NK-92 treated with Interleukin-12 subunit alpha and Interleukin-12 subunit beta, amount 100 ng/mL, for 24 hours (cell line): ENCODE results near the gene FLT3.

Experiments
- DNase-seq: peaks from one replicate; lab custom pipeline; 2025; lab: John Stamatoyannopoulos, UW

The FLT3 gene

DNA sequence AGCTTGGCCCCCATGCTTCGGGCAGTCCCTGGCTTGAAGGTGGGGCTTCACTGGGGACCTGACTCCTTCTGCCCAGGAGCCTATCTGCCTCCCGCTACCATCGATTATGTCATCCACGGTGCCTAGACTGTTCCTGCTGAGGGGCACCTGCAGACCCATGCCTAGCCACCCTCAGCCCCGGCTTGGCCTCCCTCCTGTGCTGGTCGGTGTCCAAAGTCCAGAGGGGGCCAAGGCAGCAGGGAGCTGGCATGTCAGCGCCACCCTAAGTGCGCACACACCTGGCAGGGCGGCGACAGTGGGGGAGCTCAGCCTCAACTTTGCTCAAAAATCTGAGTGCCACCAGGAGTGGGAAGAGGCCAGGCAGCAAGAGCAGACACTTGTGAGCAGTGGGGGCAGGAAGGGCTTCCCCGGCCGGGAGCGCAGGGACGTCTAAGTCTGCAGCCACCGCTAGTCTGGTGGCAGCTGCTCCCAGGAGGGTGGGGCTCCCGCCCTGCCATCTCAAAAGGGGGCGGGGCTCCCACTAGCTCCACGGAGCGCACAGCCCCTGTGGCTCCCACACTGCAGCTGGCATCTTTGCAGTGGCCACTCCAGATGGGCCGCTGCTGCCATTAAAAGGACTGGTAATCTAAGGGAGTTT lies 98.4 kb downstream of the FLT3 start:
- no peak for DNase-seq

DNA sequence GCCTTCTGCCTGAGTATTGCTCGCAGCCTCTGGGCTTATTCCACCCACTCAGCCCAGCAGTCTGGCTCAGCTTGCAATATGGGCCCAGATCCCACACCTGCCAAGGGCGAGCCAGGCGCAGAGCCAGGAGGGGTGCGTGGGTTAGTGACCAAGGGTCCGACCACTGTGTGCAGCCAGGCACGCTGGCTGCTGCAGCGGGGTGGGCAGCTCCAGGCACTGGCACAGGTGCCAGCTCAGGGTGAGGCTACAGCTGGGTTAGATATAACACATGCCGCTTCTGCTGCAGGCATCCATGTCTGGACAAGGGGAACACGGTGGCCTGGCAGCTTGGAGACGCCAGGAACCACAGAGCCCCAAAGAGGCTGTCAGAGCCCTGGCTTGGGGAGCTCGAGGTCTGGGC lies 99.3 kb downstream of the FLT3 start:
- DNase-seq, result no peak

- no peak for DNase-seq
These were observed 99.8 kb downstream of the FLT3 start for GRCh38 chr13:28000567-28000966.

- no peak for DNase-seq
These were observed 102.4 kb downstream of the FLT3 start for GRCh38 chr13:27997904-27998522.

DNA sequence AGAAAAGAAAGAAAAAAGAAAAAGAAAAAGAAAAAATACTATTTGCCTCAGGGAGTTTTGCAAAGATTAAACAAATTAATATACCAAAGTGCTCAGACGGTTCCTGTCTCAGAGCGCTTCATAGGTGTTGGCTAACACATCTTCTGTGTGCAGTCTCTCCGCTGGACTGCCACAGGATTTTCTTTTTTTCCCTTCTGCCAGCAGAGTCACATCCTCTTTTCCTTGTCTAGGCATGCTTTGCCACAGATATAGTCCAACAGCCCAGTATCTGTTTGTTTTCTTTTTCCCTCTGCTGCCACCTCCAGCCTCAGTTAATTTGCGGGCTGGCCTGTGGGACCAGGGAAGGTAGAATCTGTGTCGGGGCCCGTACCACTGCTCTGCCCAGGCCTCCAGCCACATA lies 108.5 kb downstream of the FLT3 start:
- no peak for DNase-seq

- DNase-seq, result no peak
These were observed 111.9 kb downstream of the FLT3 start, which contains the start of gene URAD for GRCh38 chr13:27988520-27988919. TSS of gene URAD (minus strand) at chr13:27988693. CDS start at chr13:27988637, 56 bp downstream.

- no peak for DNase-seq
These were observed 114.8 kb downstream of the FLT3 start for GRCh38 chr13:27985600-27985999.

GRCh38 chr13:27982361-27982760 lies 118.0 kb downstream of the FLT3 start:
- no peak for DNase-seq

GRCh38 chr13:27981006-27981708 lies 119.2 kb downstream of the FLT3 start:
- no peak for DNase-seq

GRCh38 chr13:27980280-27980998 lies 119.9 kb downstream of the FLT3 start:
- no peak for DNase-seq

GRCh38 chr13:27979765-27980279 lies 120.6 kb downstream of the FLT3 start:
- no peak for DNase-seq

DNA sequence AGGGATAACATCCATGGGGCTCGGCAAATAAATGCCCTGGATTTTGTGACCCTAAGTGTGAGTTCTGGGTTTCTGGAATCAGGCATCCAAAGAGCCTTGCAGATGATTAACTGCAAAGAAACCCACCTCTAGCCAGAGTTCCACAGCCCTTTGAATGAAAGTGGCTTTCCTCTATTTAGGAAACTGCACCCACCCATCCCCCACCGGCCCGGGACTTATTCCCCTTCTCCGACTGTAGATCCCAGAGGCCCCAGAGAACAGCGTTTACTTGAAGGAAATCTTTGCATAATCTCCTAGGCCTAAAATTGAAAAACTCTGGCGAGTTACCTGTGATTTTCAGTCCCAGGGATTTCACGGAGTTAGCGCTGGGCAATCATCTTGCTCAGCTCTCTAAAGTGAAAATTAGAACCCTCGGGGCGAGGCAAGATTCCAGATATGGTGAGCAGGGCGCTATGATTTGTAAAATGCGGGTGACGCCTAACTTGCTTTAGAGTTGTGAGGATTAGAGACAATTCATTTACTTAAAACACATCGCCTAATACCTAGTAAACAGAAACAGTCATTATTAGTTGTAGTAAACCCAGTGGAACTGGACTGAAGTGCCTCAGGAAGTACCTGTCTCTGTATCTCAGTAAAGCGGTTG lies 121.3 kb downstream of the FLT3 start:
- no peak for DNase-seq

- no peak for DNase-seq
These were observed 121.9 kb downstream of the FLT3 start for GRCh38 chr13:27978301-27978968.

- DNase-seq, result no peak
These were observed 122.7 kb downstream of the FLT3 start for GRCh38 chr13:27977476-27978300.

DNA sequence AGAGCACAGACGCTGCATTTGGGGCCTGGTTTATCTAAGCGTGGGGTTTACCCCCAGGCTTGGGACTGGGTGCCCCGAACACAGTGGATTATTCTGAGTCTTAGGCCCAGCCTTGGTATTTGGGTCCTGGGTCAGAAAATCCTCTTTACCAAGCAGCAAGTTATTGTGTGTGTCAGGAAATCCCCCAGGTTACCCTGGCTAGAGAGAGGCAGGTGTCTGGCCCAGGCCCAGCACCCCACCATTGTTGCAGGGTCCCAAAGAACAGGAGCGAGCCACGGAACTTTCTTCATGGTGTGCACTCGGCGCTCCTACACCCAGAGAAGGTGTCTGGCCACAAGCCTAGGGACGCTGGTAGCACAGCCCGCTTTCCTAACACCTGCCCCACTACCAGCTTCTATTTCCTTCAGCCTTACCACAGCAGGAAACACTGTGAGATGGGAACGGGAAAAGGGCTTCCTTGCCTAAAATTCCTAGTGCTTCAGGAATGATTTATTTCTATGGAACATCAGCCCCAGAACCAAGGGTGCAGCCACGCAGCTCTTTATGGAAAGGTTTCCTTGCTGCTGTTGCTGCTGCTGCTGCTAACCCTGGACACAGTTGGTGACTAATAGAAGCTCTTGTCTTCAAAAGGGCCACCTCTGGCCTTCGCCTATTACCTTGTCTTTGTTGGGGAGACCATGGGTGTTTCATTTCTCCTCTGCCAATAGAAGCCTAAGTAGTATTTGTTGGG lies 123.8 kb downstream of the FLT3 start:
- no peak for DNase-seq

- no peak for DNase-seq
These were observed 124.6 kb downstream of the FLT3 start for GRCh38 chr13:27975564-27976361.

DNA sequence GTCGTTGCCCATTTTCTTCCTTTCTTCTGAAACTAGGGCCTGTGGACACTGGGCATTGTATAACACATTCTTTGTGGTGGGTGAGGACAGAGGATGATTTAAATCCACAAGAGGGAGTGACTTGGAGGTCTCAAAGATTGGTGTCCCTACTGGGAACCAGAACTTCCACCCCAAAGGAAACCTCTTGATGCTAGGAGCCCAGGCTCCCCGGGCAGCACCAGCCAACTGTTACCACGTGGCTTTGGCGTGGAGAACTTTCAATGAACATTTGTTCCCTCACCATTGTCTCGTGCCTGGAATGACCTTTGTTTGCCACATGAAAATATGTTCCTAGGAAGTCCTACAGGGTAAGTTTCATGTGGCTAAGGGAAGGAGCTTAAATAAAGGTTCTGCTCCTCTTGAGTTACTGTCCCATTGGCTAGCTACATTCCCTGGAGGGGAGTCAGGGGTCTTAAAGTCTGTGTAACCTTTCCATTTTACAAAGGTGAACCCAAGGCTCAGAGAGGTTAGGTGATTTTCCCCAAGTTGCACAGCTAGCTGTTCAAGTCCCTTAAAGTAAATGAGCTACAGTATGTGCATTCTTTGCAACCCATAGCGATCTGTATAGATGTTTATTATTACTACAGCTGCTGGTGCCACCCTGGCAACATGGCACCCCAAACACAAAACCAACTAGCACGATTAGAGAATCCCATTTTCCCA lies 126.3 kb downstream of the FLT3 start:
- no peak for DNase-seq

- no peak for DNase-seq
These were observed 127.1 kb downstream of the FLT3 start for GRCh38 chr13:27973291-27973690.
